ENCODE results near the gene CHCHD3. TPM values are rescaled to one million over a fixed set of nuclear protein-coding genes. Genes with fewer than 3 reads are reported as not detected.

CHCHD3 gene
- total RNA-seq, 1 experiment from 2014 or later = 149 TPM

DNA sequence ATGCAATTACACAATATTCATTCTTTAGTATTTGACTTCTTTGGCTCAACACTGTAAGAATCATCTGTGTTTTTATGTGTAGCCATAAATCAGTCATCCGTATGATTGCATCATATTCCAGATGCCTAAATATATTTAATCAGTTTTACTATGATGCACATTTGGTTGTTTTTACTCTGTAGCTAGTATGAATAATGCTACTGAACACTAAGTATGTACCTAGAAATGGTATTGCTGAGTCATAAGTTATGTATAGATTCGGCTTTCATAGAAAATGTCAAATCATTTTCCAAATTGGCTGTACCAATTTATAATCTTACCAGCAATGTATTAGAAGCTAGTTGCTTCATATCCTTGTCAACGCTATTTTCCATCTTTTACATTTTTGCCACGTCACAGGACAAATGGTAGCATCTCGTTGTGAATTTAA, 308.3 kb downstream of the CHCHD3 start:
- Histone ChIP-seq H3K9me3 (ENCODE audit: low read length) (no peaks in the 10 kb centered on the region), H3K79me2 (ENCODE audit: low read length) (no peaks in the 10 kb centered on the region), H2AFZ (ENCODE audit: low read length) (no peak overlapping the region), H3F3A (ENCODE audit: low read length, unreplicated experiment) (no peaks in the 10 kb centered on the region), H3K36me3 (ENCODE audit: low read depth, low read length) (no peaks in the 10 kb centered on the region), H3K4me1 (ENCODE audit: insufficient read depth, low read length) (peaks cover 9% of the 10 kb centered on the region), H3K9me2 (replicated peaks; ENCODE audit: low read length) (no peaks in the 10 kb centered on the region), H3K4me3 (ENCODE audit: low read length) (no peak overlapping the region), H4K20me1 (ENCODE audit: low read length) (no peaks in the 10 kb centered on the region), H3K9ac (ENCODE audit: low read length) (no peak overlapping the region), H3K4me2 (ENCODE audit: low read length) (peak overlapping the region; percentile 23; the same call in 1 of the 2 replicates), H3K27me3 (ENCODE audit: low read length) (no peaks in the 10 kb centered on the region), H3K27ac (ENCODE audit: low read length) (peak overlapping the region; percentile 14; the same call in 1 of the 2 replicates)
- peak; percentile 84 for ATAC-seq
- intact Hi-C loops (cut with micrococcal nuclease) = no loop called here
- POLR2A ChIA-PET (ENCODE audit: unreplicated experiment) = no interaction called here
- no peak for TF ChIP-seq CTCF (conservative IDR thresholded peaks at IDR 0.05; ENCODE audit: low read depth, low read length)
- no peak for TF ChIP-seq EZH2 (IDR thresholded peaks at IDR 0.05; ENCODE audit: low read length, unreplicated experiment)
- no peak for TF ChIP-seq EZH2phosphoT487 (IDR thresholded peaks at IDR 0.05; ENCODE audit: borderline replicate concordance, low read length)
- CTCF ChIA-PET = no interaction called here
- DNase-seq = peak; percentile 76
- BruUV-seq (replicated peaks) = no TSS peak

- Histone ChIP-seq H3K27me3 (ENCODE audit: low read length) (no peaks in the 10 kb centered on the region), H3K9me2 (replicated peaks; ENCODE audit: low read length) (no peaks in the 10 kb centered on the region), H3K27ac (ENCODE audit: low read length) (no peak overlapping the region), H3F3A (ENCODE audit: low read length, unreplicated experiment) (no peaks in the 10 kb centered on the region), H3K4me3 (ENCODE audit: low read length) (no peak overlapping the region), H3K9ac (ENCODE audit: low read length) (no peak overlapping the region), H3K4me2 (ENCODE audit: low read length) (no peak overlapping the region), H4K20me1 (ENCODE audit: low read length) (no peaks in the 10 kb centered on the region), H3K79me2 (ENCODE audit: low read length) (no peaks in the 10 kb centered on the region), H3K4me1 (ENCODE audit: insufficient read depth, low read length) (peaks cover 9% of the 10 kb centered on the region), H3K9me3 (ENCODE audit: low read length) (no peaks in the 10 kb centered on the region), H3K36me3 (ENCODE audit: low read depth, low read length) (no peaks in the 10 kb centered on the region), H2AFZ (ENCODE audit: low read length) (no peak overlapping the region)
- ATAC-seq (no peak), DNase-seq (no peak)
- BruUV-seq (replicated peaks) = no TSS peak
- CTCF ChIA-PET = no interaction called here
- POLR2A ChIA-PET (ENCODE audit: unreplicated experiment) = no interaction called here
- TF ChIP-seq EZH2phosphoT487 (IDR thresholded peaks at IDR 0.05; ENCODE audit: borderline replicate concordance, low read length) (no peak), EZH2 (IDR thresholded peaks at IDR 0.05; ENCODE audit: low read length, unreplicated experiment) (no peak), CTCF (conservative IDR thresholded peaks at IDR 0.05; ENCODE audit: low read depth, low read length) (no peak)
- intact Hi-C loops (cut with micrococcal nuclease) = no loop called here
These were observed 310.6 kb downstream of the CHCHD3 start for GRCh38 chr7:132771301-132771730.

DNA sequence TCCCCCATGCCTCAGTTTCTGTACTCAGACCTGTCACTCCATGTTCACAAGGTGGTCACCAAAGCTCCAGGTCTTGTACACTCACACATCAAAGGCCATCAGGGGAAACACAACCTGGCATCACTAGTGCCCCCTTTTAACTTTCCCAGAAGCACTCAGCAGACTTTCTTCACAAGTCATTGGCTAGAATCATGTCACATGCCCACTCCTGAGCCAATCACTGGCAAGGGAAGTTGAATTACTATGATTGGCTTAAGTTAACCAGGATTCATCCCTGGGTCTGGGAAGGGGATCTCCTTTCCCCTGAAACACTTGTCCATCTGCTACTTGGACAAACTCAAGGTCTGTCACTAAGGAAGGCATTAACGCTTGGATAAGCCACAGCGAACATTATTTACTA, 311.8 kb downstream of the CHCHD3 start:
- intact Hi-C loops (cut with micrococcal nuclease) = no loop called here
- ChIA-PET CTCF (no interaction called here), POLR2A (ENCODE audit: unreplicated experiment) (no interaction called here)
- Histone ChIP-seq H3K4me1 (ENCODE audit: insufficient read depth, low read length) (peaks cover 9% of the 10 kb centered on the region), H3K9me3 (ENCODE audit: low read length) (0 out of 2 replicates have a peak, but pooled peaks cover under 1% of the 10 kb centered on the region), H3F3A (ENCODE audit: low read length, unreplicated experiment) (no peaks in the 10 kb centered on the region), H3K79me2 (ENCODE audit: low read length) (no peaks in the 10 kb centered on the region), H3K27ac (ENCODE audit: low read length) (no peak overlapping the region), H4K20me1 (ENCODE audit: low read length) (no peaks in the 10 kb centered on the region), H3K27me3 (ENCODE audit: low read length) (no peaks in the 10 kb centered on the region), H3K36me3 (ENCODE audit: low read depth, low read length) (no peaks in the 10 kb centered on the region), H2AFZ (ENCODE audit: low read length) (no peak overlapping the region), H3K9ac (ENCODE audit: low read length) (no peak overlapping the region), H3K9me2 (replicated peaks; ENCODE audit: low read length) (no peaks in the 10 kb centered on the region), H3K4me3 (ENCODE audit: low read length) (no peak overlapping the region), H3K4me2 (ENCODE audit: low read length) (no peak overlapping the region)
- DNase-seq (no peak), ATAC-seq (no peak)
- BruUV-seq (replicated peaks) = no TSS peak
- TF ChIP-seq EZH2 (IDR thresholded peaks at IDR 0.05; ENCODE audit: low read length, unreplicated experiment) = no peak
- TF ChIP-seq EZH2phosphoT487 (IDR thresholded peaks at IDR 0.05; ENCODE audit: borderline replicate concordance, low read length) = no peak
- TF ChIP-seq CTCF (conservative IDR thresholded peaks at IDR 0.05; ENCODE audit: low read depth, low read length) = no peak
